ENCODE results near the gene PIGV.

PIGV gene

DNA sequence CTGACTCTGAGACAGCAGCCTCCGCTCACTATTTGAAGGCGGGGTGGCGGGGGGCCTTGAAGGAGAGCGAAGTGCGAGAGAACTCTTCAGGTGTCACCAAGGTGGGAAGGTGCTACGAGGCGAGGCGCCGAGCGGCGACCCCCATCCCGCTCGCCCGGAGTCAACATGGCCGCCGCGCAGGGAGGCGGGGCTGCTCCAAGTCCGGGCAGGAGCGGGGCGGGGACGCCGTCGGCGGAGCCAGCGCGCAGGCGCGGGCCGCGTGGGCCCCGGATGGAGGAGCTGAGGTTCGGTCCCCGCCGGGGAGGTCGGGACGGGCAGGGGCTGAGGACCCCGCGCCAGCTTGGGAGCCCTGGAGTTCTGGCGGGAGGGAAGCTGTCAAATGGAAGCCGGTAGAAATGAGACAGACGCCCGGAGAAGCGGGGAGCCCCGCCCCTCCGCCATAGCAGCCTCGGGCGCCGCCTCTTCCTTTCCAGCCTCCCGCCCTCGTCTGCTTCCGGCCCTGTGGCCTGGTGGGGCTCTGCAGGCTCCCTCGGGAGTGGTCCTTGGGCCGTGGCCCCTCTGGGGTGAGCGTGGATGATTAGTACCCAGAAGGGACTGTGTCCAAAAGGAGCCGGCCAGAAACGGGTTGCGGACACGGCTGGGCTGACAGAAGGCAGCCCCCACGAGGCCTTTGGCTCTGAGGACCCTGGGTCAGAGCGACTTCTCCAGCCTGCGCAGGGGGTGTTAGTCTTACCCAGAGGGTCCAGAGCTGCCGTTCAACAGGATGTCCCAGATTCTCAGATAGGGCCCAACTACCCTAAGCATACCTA, at the start of gene PIGV:
PIGV (plus strand) TSS at position 245 of the 809 bp plus-strand sequence. CDS start 2,866 bp downstream, outside the sequence.
- Histone ChIP-seq H4K20me1 (ENCODE audit: control insufficient read depth, insufficient read depth, low read depth, low read length) (no peaks in the 10 kb centered on the region), H3K4me2 (ENCODE audit: low read length) (peak within 1 kb of the TSS; percentile 76), H3K9me2 (replicated peaks; ENCODE audit: control insufficient read depth, low read length) (no peaks in the 10 kb centered on the region), H3K9me3 (ENCODE audit: control insufficient read depth, insufficient read depth, low read length) (no peaks in the 10 kb centered on the region), H3K27ac (ENCODE audit: low read depth, low read length) (peak within 1 kb of the TSS; percentile 92), H3K79me2 (ENCODE audit: control insufficient read depth, low read length) (peaks cover 11% of the 10 kb centered on the region), H3K4me1 (ENCODE audit: control insufficient read depth, low read length) (peaks cover 58% of the 10 kb centered on the region), H3K4me3 (ENCODE audit: low read length) (peak within 1 kb of the TSS; percentile 90), H3F3A (ENCODE audit: control insufficient read depth, insufficient read depth) (peaks cover 42% of the 10 kb centered on the region), H3K27me3 (ENCODE audit: control insufficient read depth, low read length) (no peaks in the 10 kb centered on the region), H3K36me3 (ENCODE audit: control insufficient read depth, low read length) (peaks cover 17% of the 10 kb centered on the region; the same call in 1 of the 2 replicates)
- no peak for TF ChIP-seq EZH2phosphoT487 (IDR thresholded peaks at IDR 0.05; ENCODE audit: borderline replicate concordance, low read length)
- TF ChIP-seq, protein P1, sequence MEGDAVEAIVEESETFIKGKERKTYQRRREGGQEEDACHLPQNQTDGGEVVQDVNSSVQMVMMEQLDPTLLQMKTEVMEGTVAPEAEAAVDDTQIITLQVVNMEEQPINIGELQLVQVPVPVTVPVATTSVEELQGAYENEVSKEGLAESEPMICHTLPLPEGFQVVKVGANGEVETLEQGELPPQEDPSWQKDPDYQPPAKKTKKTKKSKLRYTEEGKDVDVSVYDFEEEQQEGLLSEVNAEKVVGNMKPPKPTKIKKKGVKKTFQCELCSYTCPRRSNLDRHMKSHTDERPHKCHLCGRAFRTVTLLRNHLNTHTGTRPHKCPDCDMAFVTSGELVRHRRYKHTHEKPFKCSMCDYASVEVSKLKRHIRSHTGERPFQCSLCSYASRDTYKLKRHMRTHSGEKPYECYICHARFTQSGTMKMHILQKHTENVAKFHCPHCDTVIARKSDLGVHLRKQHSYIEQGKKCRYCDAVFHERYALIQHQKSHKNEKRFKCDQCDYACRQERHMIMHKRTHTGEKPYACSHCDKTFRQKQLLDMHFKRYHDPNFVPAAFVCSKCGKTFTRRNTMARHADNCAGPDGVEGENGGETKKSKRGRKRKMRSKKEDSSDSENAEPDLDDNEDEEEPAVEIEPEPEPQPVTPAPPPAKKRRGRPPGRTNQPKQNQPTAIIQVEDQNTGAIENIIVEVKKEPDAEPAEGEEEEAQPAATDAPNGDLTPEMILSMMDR (IDR thresholded peaks at IDR 0.05; ENCODE audit: low read depth, low read length, poor library complexity, severe bottlenecking) = no peak

- TF ChIP-seq, protein P1 (IDR thresholded peaks at IDR 0.05; ENCODE audit: low read depth, low read length, poor library complexity, severe bottlenecking) = no peak
- no peak for TF ChIP-seq EZH2phosphoT487 (IDR thresholded peaks at IDR 0.05; ENCODE audit: borderline replicate concordance, low read length)
- H3K9me2 ChIP-seq (replicated peaks; ENCODE audit: control insufficient read depth, low read length) = no peaks in the 10 kb centered on the region
- peaks cover 44% of the 10 kb centered on the region for H3F3A ChIP-seq (ENCODE audit: control insufficient read depth, insufficient read depth)
- H3K27ac ChIP-seq (ENCODE audit: low read depth, low read length) = peak overlapping the region; percentile 93
- no peaks in the 10 kb centered on the region for H4K20me1 ChIP-seq (ENCODE audit: control insufficient read depth, insufficient read depth, low read depth, low read length)
- peaks cover 80% of the 10 kb centered on the region for H3K79me2 ChIP-seq (ENCODE audit: control insufficient read depth, low read length)
- peaks cover 86% of the 10 kb centered on the region for H3K36me3 ChIP-seq (ENCODE audit: control insufficient read depth, low read length)
- H3K9me3 ChIP-seq (ENCODE audit: control insufficient read depth, insufficient read depth, low read length) = no peaks in the 10 kb centered on the region
- peaks cover 71% of the 10 kb centered on the region for H3K4me1 ChIP-seq (ENCODE audit: control insufficient read depth, low read length)
- H3K27me3 ChIP-seq (ENCODE audit: control insufficient read depth, low read length) = no peaks in the 10 kb centered on the region
- H3K4me2 ChIP-seq (ENCODE audit: low read length) = peak overlapping the region; percentile 35
- H3K4me3 ChIP-seq (ENCODE audit: low read length) = no peak overlapping the region
These were observed 48.3 kb upstream of the PIGV start for GRCh38 chr1:26739329-26739914.

DNA sequence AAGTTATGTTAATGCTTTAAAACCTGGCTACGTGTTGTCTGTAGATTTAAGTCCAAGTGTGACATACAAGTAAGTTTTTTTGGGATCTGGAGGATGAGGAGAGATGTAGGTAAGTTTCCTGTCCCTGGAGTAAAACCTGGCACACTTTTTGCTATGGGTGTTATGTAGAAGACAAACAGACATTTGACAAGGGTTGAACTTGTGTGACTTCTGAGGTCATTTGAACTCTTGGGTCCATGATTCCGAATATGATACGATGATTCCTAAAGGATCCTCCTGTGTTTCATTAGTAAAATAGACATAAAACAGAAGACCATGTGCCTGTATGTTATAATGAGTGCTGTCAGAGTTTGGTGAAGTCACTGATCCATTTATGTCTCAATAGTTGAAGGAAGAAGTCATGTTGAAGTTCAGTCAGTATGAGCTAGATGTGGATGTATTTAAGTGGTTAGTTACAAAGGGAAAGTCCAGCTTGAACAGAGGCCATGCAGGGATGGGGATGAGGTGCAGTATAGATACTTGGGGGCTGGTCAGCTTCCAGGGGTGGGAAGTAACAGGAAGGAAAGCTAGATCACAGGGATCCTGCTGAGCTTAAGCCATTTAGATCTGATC, 47.6 kb upstream of the PIGV start:
- H3K4me1 ChIP-seq (ENCODE audit: control insufficient read depth, low read length) = peaks cover 78% of the 10 kb centered on the region
- peak overlapping the region; percentile 93 for H3K27ac ChIP-seq (ENCODE audit: low read depth, low read length)
- no peaks in the 10 kb centered on the region for H3K27me3 ChIP-seq (ENCODE audit: control insufficient read depth, low read length)
- peaks cover 45% of the 10 kb centered on the region for H3F3A ChIP-seq (ENCODE audit: control insufficient read depth, insufficient read depth)
- no peak overlapping the region for H3K4me3 ChIP-seq (ENCODE audit: low read length)
- H3K9me3 ChIP-seq (ENCODE audit: control insufficient read depth, insufficient read depth, low read length) = no peaks in the 10 kb centered on the region
- TF ChIP-seq EZH2phosphoT487 (IDR thresholded peaks at IDR 0.05; ENCODE audit: borderline replicate concordance, low read length) = no peak
- TF ChIP-seq, protein P1 (IDR thresholded peaks at IDR 0.05; ENCODE audit: low read depth, low read length, poor library complexity, severe bottlenecking) = no peak
- peak overlapping the region; percentile 27 for H3K4me2 ChIP-seq (ENCODE audit: low read length)
- H3K9me2 ChIP-seq (replicated peaks; ENCODE audit: control insufficient read depth, low read length) = no peaks in the 10 kb centered on the region
- H3K36me3 ChIP-seq (ENCODE audit: control insufficient read depth, low read length) = peaks cover 87% of the 10 kb centered on the region
- peaks cover 82% of the 10 kb centered on the region for H3K79me2 ChIP-seq (ENCODE audit: control insufficient read depth, low read length)
- no peaks in the 10 kb centered on the region for H4K20me1 ChIP-seq (ENCODE audit: control insufficient read depth, insufficient read depth, low read depth, low read length)
